Activated CD8-positive, alpha-beta memory T cell treated with anti-CD3 and anti-CD28 coated beads, Interleukin-2, amount 50 U/mL, for 48 hours (primary cell): Measurements from ENCODE around the gene ERC1.

Experiments
- DNase-seq: peaks from one replicate; pipeline ENCODE4 v3.0.0-alpha.2; 2020

Gene ERC1

GRCh38 chr12:1501001-1501400 is 510.0 kb downstream of the ERC1 start:
- no peak for DNase-seq

- DNase-seq, result no peak
These were observed 510.8 kb downstream of the ERC1 start for GRCh38 chr12:1501695-1502378.

GRCh38 chr12:1502379-1502720 is 511.3 kb downstream of the ERC1 start:
- DNase-seq, result no peak

GRCh38 chr12:1502831-1503230 is 511.8 kb downstream of the ERC1 start:
- no peak for DNase-seq

- DNase-seq, result no peak
These were observed 512.3 kb downstream of the ERC1 start for GRCh38 chr12:1503281-1503711.

GRCh38 chr12:1504304-1504894 is 513.4 kb downstream of the ERC1 start:
- DNase-seq, result no peak

GRCh38 chr12:1504895-1505311 is 513.9 kb downstream of the ERC1 start:
- no peak for DNase-seq

- no peak for DNase-seq
These were observed 514.6 kb downstream of the ERC1 start for GRCh38 chr12:1505576-1505975.

GRCh38 chr12:1507308-1507707 is 516.3 kb downstream of the ERC1 start:
- no peak for DNase-seq

- DNase-seq, result no peak
These were observed 518.5 kb downstream of the ERC1 start for GRCh38 chr12:1509413-1510052.

- no peak for DNase-seq
These were observed 519.2 kb downstream of the ERC1 start for GRCh38 chr12:1510056-1510812.

- no peak for DNase-seq
These were observed 524.0 kb downstream of the ERC1 start for GRCh38 chr12:1515010-1515409.

- DNase-seq, result no peak
These were observed 524.4 kb downstream of the ERC1 start for GRCh38 chr12:1515428-1515827.

GRCh38 chr12:1517007-1517406 is 526.0 kb downstream of the ERC1 start:
- no peak for DNase-seq

- DNase-seq, result no peak
These were observed 526.9 kb downstream of the ERC1 start for GRCh38 chr12:1517734-1518525.

- peak; percentile 46 for DNase-seq
These were observed 527.8 kb downstream of the ERC1 start for GRCh38 chr12:1518591-1519516.

GRCh38 chr12:1519642-1520041 is 528.6 kb downstream of the ERC1 start:
- peak; percentile 20 for DNase-seq

GRCh38 chr12:1523046-1523445 is 532.0 kb downstream of the ERC1 start:
- DNase-seq, result no peak

- no peak for DNase-seq
These were observed 532.6 kb downstream of the ERC1 start for GRCh38 chr12:1523558-1524050.

GRCh38 chr12:1525858-1526257 is 534.8 kb downstream of the ERC1 start:
- DNase-seq, result no peak

- peak; percentile 46 for DNase-seq
These were observed 536.8 kb downstream of the ERC1 start for GRCh38 chr12:1527789-1528188.
